K562 (cell line): ENCODE results near the gene ANKRD13B. TPM values are rescaled to one million over a fixed set of nuclear protein-coding genes. Genes with fewer than 3 reads are reported as not detected.

Experiments used
- ATAC-seq: fragments of 200-7000 bp; cut with Tn5 transposase; 3 replicates; pipeline ENCODE4 v1.9.1; 2020; ENCODE audit warnings: moderate library complexity
- BruUV-seq: library from RNA; stranded (reverse); fragments of 400-500 nt; replicated peaks from 2 replicates; lab custom pipeline; 2021; lab: Mats Ljungman, UMichigan
- CTCF ChIA-PET: fragments of 300-600 bp; formaldehyde crosslinking; extraction: SDS; loops from one replicate; lab custom pipeline; 2021; ENCODE audit warnings: low intra/inter-chr PET ratio; lab: Yijun Ruan, JAX
- POLR2A ChIA-PET: fragments of 300-600, 350-650 bp; sonication (Branson Sonifier 250); formaldehyde crosslinking; extraction: SDS; loops from one replicate; lab custom pipeline; 2021; ENCODE audit warnings: antibody characterized with exemption, inconsistent platforms; lab: Yijun Ruan, JAX
- DNase-seq, 4 experiments: peaks; one replicate each; pipeline versions ENCODE4 v3.0.0 to v3.0.0-alpha.2; 2011 to 2018; ENCODE audit warnings: low spot score in 3 of 4, mixed read lengths in 3 of 4; ENCODE audit errors: extremely low read depth in 1 of 4
- FAIRE-seq: peaks from 2 replicates; lab custom pipeline; 2011; peaks lifted over from hg19 to GRCh38; lab: Jason Lieb, UNC
- H2AFZ ChIP-seq: 2 replicates; pipeline ENCODE4 v1.6.0; 2011; ENCODE audit warnings: low read depth, low read length, control low read depth, inconsistent platforms
- H3K27ac ChIP-seq: fragments of 200-600 bp; 3 replicates; pipeline ENCODE4 v1.8.0; 2011; ENCODE audit warnings: low read depth, mild to moderate bottlenecking, control low read depth, inconsistent platforms, low read length, moderate library complexity, mixed read lengths; ENCODE audit errors: extremely low read depth
- H3K27me3 ChIP-seq, 2 experiments: fragments of 300-600 bp in 1 of 2; 2 replicates in 1 of 2; 3 replicates in 1 of 2; pipeline versions ENCODE4 v1.6.0 to v1.8.0; 2011; ENCODE audit warnings: inconsistent platforms in 2 of 2, low read length in 2 of 2, mild to moderate bottlenecking in 1 of 2, mixed read lengths in 1 of 2, moderate library complexity in 1 of 2; ENCODE audit not compliant: control insufficient read depth in 2 of 2, insufficient read depth in 2 of 2
- H3K36me3 ChIP-seq: fragments of 300-600 bp; 3 replicates; pipeline ENCODE4 v1.8.0; 2011; ENCODE audit warnings: mild to moderate bottlenecking, low read length, inconsistent platforms; ENCODE audit not compliant: control insufficient read depth, insufficient read depth
- H3K4me1 ChIP-seq, 2 experiments: fragments of 200-600 bp in 1 of 2; replicated peaks in 1 of 2; 2 replicates in 1 of 2; 3 replicates in 1 of 2; pipeline versions ENCODE4 v1.5.1 to v1.8.0; 2011; ENCODE audit warnings: inconsistent platforms in 2 of 2, low read length in 2 of 2, mild to moderate bottlenecking in 1 of 2, mixed read lengths in 1 of 2, moderate library complexity in 1 of 2; ENCODE audit not compliant: control insufficient read depth in 2 of 2, insufficient read depth in 2 of 2
- H3K4me2 ChIP-seq: 2 replicates; pipeline ENCODE4 v1.6.1; 2011; ENCODE audit warnings: low read length, control low read depth, inconsistent platforms, mixed read lengths; ENCODE audit not compliant: insufficient read depth
- H3K4me3 ChIP-seq: fragments of 200-600 bp; sonication (generic), shearing (Covaris generic); 2 replicates; pipeline ENCODE4 v1.5.1; 2016; ENCODE audit warnings: control low read depth, inconsistent platforms
- H3K79me2 ChIP-seq: fragments of 200-600 bp; 3 replicates; pipeline ENCODE4 v1.8.0; 2011; ENCODE audit warnings: low read length, inconsistent platforms; ENCODE audit not compliant: control insufficient read depth, insufficient read depth
- H3K9ac ChIP-seq, 2 experiments: 2 replicates each; pipeline versions ENCODE4 v1.6.0 to v1.6.1; 2011; ENCODE audit warnings: low read depth in 2 of 2, low read length in 2 of 2, control low read depth in 1 of 2, inconsistent platforms in 1 of 2, mild to moderate bottlenecking in 1 of 2, mixed read lengths in 1 of 2; ENCODE audit not compliant: insufficient read depth in 1 of 2
- H3K9me1 ChIP-seq: one replicate; pipeline ENCODE4 v1.6.0; 2011; ENCODE audit warnings: inconsistent platforms, mild to moderate bottlenecking, low read length, moderate library complexity; ENCODE audit not compliant: control insufficient read depth, insufficient read depth
- H3K9me3 ChIP-seq: replicated peaks from 2 replicates; pipeline ENCODE4 v1.5.1; 2011; ENCODE audit warnings: low read depth, low read length, inconsistent platforms; ENCODE audit not compliant: control insufficient read depth, insufficient read depth
- H4K20me1 ChIP-seq: replicated peaks from 2 replicates; pipeline ENCODE4 v1.6.1; 2011; ENCODE audit warnings: low read length, inconsistent platforms, mixed read lengths; ENCODE audit not compliant: control insufficient read depth, insufficient read depth
- ATF2 ChIP-seq: sonication (generic); formaldehyde crosslinking; IDR thresholded peaks from 2 replicates; pipeline ENCODE4 v1.8.1; 2022; ENCODE audit warnings: missing genetic modification reagents
- ELF1 ChIP-seq: fragments of 200-800 bp; sonication (Bioruptor generic); IDR thresholded peaks from 2 replicates; pipeline ENCODE4 v1.6.1; 2016; ENCODE audit warnings: missing genetic modification characterization, missing compliant biosample characterization
- ETV5 ChIP-seq: sonication (generic); formaldehyde crosslinking; IDR thresholded peaks from 2 replicates; pipeline ENCODE4 v1.4.0; 2020; ENCODE audit warnings: low read depth, mild to moderate bottlenecking, missing genetic modification reagents
- FOXJ3 ChIP-seq: sonication (generic); formaldehyde crosslinking; IDR thresholded peaks from 2 replicates; pipeline ENCODE4 v1.4.0; 2020; ENCODE audit warnings: mild to moderate bottlenecking, missing genetic modification reagents
- KAT2B ChIP-seq: IDR thresholded peaks from one replicate; pipeline ENCODE4 v1.6.1; 2012; ENCODE audit warnings: low read depth, mild to moderate bottlenecking, control low read depth, inconsistent platforms, low read length, moderate library complexity
- NEUROD1 ChIP-seq: fragments of 150-350 bp; IDR thresholded peaks from 2 replicates; pipeline ENCODE4 v1.6.1; 2014; ENCODE audit warnings: borderline replicate concordance, low read length, low read depth; ENCODE audit not compliant: partially characterized antibody
- PCBP2 ChIP-seq: fragments of 200-400 bp; formaldehyde crosslinking; IDR thresholded peaks from 2 replicates; pipeline ENCODE4 v1.6.1; 2018; ENCODE audit warnings: low read length, low read depth, mild to moderate bottlenecking, moderate library complexity; ENCODE audit not compliant: poor library complexity, severe bottlenecking
- SMAD4 ChIP-seq: fragments of 250-450 bp; sonication (Bioruptor Pico); conservative IDR thresholded peaks from 2 replicates; pipeline ENCODE4 v1.8.0; 2021; ENCODE audit warnings: inconsistent platforms, mild to moderate bottlenecking, moderate library complexity
- TGIF2 ChIP-seq: sonication (generic); formaldehyde crosslinking; IDR thresholded peaks from 2 replicates; pipeline ENCODE4 v1.8.1; 2022; ENCODE audit warnings: mild to moderate bottlenecking, missing genetic modification reagents, moderate library complexity
- ZBTB33 ChIP-seq: sonication (generic); formaldehyde crosslinking; IDR thresholded peaks from 2 replicates; pipeline ENCODE4 v1.8.1; 2023; ENCODE audit warnings: mild to moderate bottlenecking, missing genetic modification reagents
- ZBTB9 ChIP-seq: fragments of 450-650 bp; formaldehyde crosslinking; IDR thresholded peaks from 2 replicates; pipeline ENCODE4 v1.4.0; 2020; ENCODE audit warnings: mild to moderate bottlenecking, moderate library complexity
- ZFX ChIP-seq: sonication (generic); formaldehyde crosslinking; IDR thresholded peaks from 2 replicates; pipeline ENCODE4 v1.8.0; 2022; ENCODE audit warnings: mild to moderate bottlenecking, missing genetic modification reagents, moderate library complexity
- ZNF408 ChIP-seq: fragments of 250-450 bp; sonication (Bioruptor Pico); IDR thresholded peaks from 2 replicates; pipeline ENCODE4 v1.4.0; 2020; ENCODE audit warnings: low read depth, mild to moderate bottlenecking, moderate library complexity
- WGBS: fragments of 100-300 bp; shearing (Covaris generic); methylation state at CpG from one replicate; pipeline ENCODE4 v1.1.6; 2016; ENCODE audit warnings: low coverage, mixed read lengths; ENCODE audit not compliant: insufficient coverage; ENCODE audit errors: missing lambda C conversion rate; 5-methylcytosine and 5-hydroxymethylcytosine counted together
- in situ Hi-C: fragments of 300-500 bp; cut with MboI; formaldehyde crosslinking; loops from 4 replicates; pipeline ENCODE4 v1.15.0; 2018; ENCODE audit warnings: inconsistent platforms, mixed read lengths
- intact Hi-C: fragments of 100-400 bp; cut with micrococcal nuclease; formaldehyde crosslinking; loops from 2 replicates; pipeline ENCODE4 v1.14.2; 2022
- polyA plus RNA-seq, 8 experiments: library from polyadenylated mRNA; depleted of rRNA in 4 of 8; stranded (reverse) in 5 of 8; unstranded in 3 of 8; fragments of >200 nt; fragmentation: Nextera tagmentation in 2 of 8; fragmentation: Illumina TruSeq in 1 of 8; extraction: Ambion mirVana in 2 of 8; extraction: Trizol in 1 of 8; gene quantifications; 2 replicates each; pipeline versions ENCODE4 v1.2.1 to v1.2.3, GENCODE V29; 2011 to 2014; ENCODE audit warnings: inconsistent platforms in 1 of 8, missing spikeins in 1 of 8
- total RNA-seq, 7 experiments: library from RNA; depleted of rRNA in 6 of 7; stranded (reverse); fragments of >200 nt in 6 of 7; fragmentation: Illumina TruSeq in 2 of 7; extraction: Trizol in 2 of 7; gene quantifications; 2 replicates each; pipeline versions ENCODE4 v1.2.1 to v1.2.3, GENCODE V29; 2011 to 2021; ENCODE audit warnings: low replicate concordance in 1 of 7

The ANKRD13B gene
- total and polyA plus RNA-seq, 9 of the 15 experiments (the other 6 are each of a cell fraction or from before 2014, with no cell fraction given), result 0.15 to 28.1 (median 4.6) TPM

- TF ChIP-seq ZBTB33 (CRISPR knock-in tag), result peak; percentile 99
Measured at GRCh38 chr17:29572691-29573557, 20.0 kb upstream of the ANKRD13B start (continued).

GRCh38 chr17:29573558-29573869 lies 19.4 kb upstream of the ANKRD13B start:
- Histone ChIP-seq H3K36me3 (peaks cover 49% of the 10 kb centered on the region; the same call in 2 of the 3 replicates), H3K27ac (no peak overlapping the region), H3K9me3 (no peaks in the 10 kb centered on the region), H3K79me2 (no peaks in the 10 kb centered on the region), H4K20me1 (no peaks in the 10 kb centered on the region), H2AFZ (no peak overlapping the region), H3K27me3 (no peaks in the 10 kb centered on the region), H3K9ac (peak overlapping the region in 1 of 2 experiments; percentile 75; a peak in 2 of 4 replicates), H3K4me3 (no peak overlapping the region), H3K9me1 (peaks cover 3% of the 10 kb centered on the region), H3K4me2 (no peak overlapping the region), H3K4me1 (peaks cover 3 to 62% of the 10 kb centered on the region in 2 experiments; a peak in 4 of 5 replicates)
- WGBS, result 90% methylated on average over 4 of the region's 6 CpGs
- intact Hi-C loops, result no loop called here
- CTCF ChIA-PET, result interaction anchor here (1.0 kb wide), 1 partner anchor 354 kb away, joined by 3 read pairs; no protein-coding TSS in a partner anchor
- TF ChIP-seq ZFX (CRISPR knock-in tag), result no peak
- no peak for TF ChIP-seq PCBP2
- TF ChIP-seq ATF2, result no peak
- TF ChIP-seq SMAD4, result no peak
- no peak for TF ChIP-seq ZBTB9 (CRISPR knock-in tag)
- TF ChIP-seq ZNF408 (CRISPR knock-in tag), result no peak
- TF ChIP-seq FOXJ3 (CRISPR knock-in tag), result no peak
- TF ChIP-seq ETV5, result no peak
- TF ChIP-seq TGIF2 (CRISPR knock-in tag), result no peak
- TF ChIP-seq KAT2B, result no peak
- no peak for TF ChIP-seq NEUROD1
- no peak for TF ChIP-seq ELF1 (tag)
- in situ Hi-C loops, result no loop called here
- POLR2A ChIA-PET, result no interaction called here
- no peak for DNase-seq
- FAIRE-seq, result no peak
- no peak for ATAC-seq
- TSS peak; percentile 47 for BruUV-seq
